WTC11 (cell line): ENCODE results near the gene ENAM. TPM values are rescaled to one million over a fixed set of nuclear protein-coding genes. Genes with fewer than 3 reads are reported as not detected.

Experiments used
- ATAC-seq: fragments of 200-7000 bp; cut with Tn5 transposase; 2 replicates; pipeline ENCODE4 v1.10.0; 2021; ENCODE audit warnings: mild to moderate bottlenecking, moderate library complexity
- CTCF ChIA-PET: fragments of 300-600 bp; sonication (Branson Sonifier 250); formaldehyde crosslinking; loops from one replicate; lab custom pipeline; 2021; ENCODE audit warnings: antibody characterized with exemption; lab: Charles Lee
- POLR2A ChIA-PET: fragments of 350-600 bp; sonication (Branson Sonifier 250); formaldehyde crosslinking; loops from one replicate; lab custom pipeline; 2021; ENCODE audit warnings: antibody characterized with exemption; lab: Charles Lee
- DNase-seq: peaks from one replicate; pipeline ENCODE4 v3.0.0; 2021; ENCODE audit warnings: low spot score
- H3K27ac Mint-ChIP-seq: 2 replicates; pipeline ENCODE4 v1.8.0; 2021; ENCODE audit warnings: mixed read lengths
- H3K27me3 Mint-ChIP-seq: 2 replicates; pipeline ENCODE4 v1.8.0; 2021; ENCODE audit warnings: low read depth, mild to moderate bottlenecking, moderate library complexity, mixed read lengths
- H3K36me3 Mint-ChIP-seq: 2 replicates; pipeline ENCODE4 v1.8.0; 2021; ENCODE audit warnings: mixed read lengths
- H3K4me1 Mint-ChIP-seq: 2 replicates; pipeline ENCODE4 v1.8.0; 2022; ENCODE audit warnings: mixed read lengths
- H3K4me3 Mint-ChIP-seq: 2 replicates; pipeline ENCODE4 v1.8.0; 2021; ENCODE audit warnings: mild to moderate bottlenecking, moderate library complexity, mixed read lengths
- H3K9me3 Mint-ChIP-seq: 2 replicates; pipeline ENCODE4 v1.8.0; 2021; ENCODE audit warnings: mixed read lengths
- ATF1 ChIP-seq: sonication (generic); formaldehyde crosslinking; IDR thresholded peaks from 2 replicates; pipeline ENCODE4 v1.8.1; 2023; ENCODE audit warnings: mild to moderate bottlenecking, moderate library complexity, missing genetic modification reagents
- ESRRA ChIP-seq: sonication (generic); formaldehyde crosslinking; IDR thresholded peaks from 2 replicates; pipeline ENCODE4 v1.8.1; 2022; ENCODE audit warnings: mild to moderate bottlenecking, missing genetic modification reagents, borderline replicate concordance
- HMGXB4 ChIP-seq: sonication (generic); formaldehyde crosslinking; IDR thresholded peaks from 2 replicates; pipeline ENCODE4 v1.8.1; 2023; ENCODE audit warnings: mild to moderate bottlenecking, moderate library complexity, missing genetic modification reagents
- JAZF1 ChIP-seq: fragments of 250-450 bp; sonication (Bioruptor Pico); IDR thresholded peaks from 2 replicates; pipeline ENCODE4 v1.9.0; 2021; ENCODE audit warnings: moderate library complexity, mild to moderate bottlenecking, inconsistent platforms
- MYBL2 ChIP-seq: sonication (generic); formaldehyde crosslinking; IDR thresholded peaks from 2 replicates; pipeline ENCODE4 v1.8.1; 2023; ENCODE audit warnings: mild to moderate bottlenecking, moderate library complexity, missing genetic modification reagents
- STAT6 ChIP-seq: sonication (generic); formaldehyde crosslinking; conservative IDR thresholded peaks from 2 replicates; pipeline ENCODE4 v1.8.1; 2023; ENCODE audit warnings: mild to moderate bottlenecking, low read depth, missing genetic modification reagents, moderate library complexity
- ZNF396 ChIP-seq: fragments of 250-450 bp; sonication (Bioruptor Pico); IDR thresholded peaks from 2 replicates; pipeline ENCODE4 v1.8.0; 2021; ENCODE audit warnings: mild to moderate bottlenecking, moderate library complexity, borderline replicate concordance
- total RNA-seq: library from RNA; stranded (reverse); gene quantifications from 3 replicates; pipeline ENCODE4 v1.2.3, GENCODE V29; 2021
- TF ChIP-seq, protein P1 (sequence below): sonication (generic); formaldehyde crosslinking; IDR thresholded peaks from 2 replicates; pipeline ENCODE4 v1.8.0; 2023; ENCODE audit warnings: missing genetic modification reagents, mild to moderate bottlenecking, borderline replicate concordance
- TF ChIP-seq, protein P2 (sequence below): fragments of 250-450 bp; sonication (Bioruptor Pico); IDR thresholded peaks from 2 replicates; pipeline ENCODE4 v1.9.0; 2021; ENCODE audit warnings: mild to moderate bottlenecking
- TF ChIP-seq, protein P3 (sequence below): sonication (generic); formaldehyde crosslinking; IDR thresholded peaks from 2 replicates; pipeline ENCODE4 v1.8.1; 2022; ENCODE audit warnings: low read depth, mild to moderate bottlenecking, moderate library complexity, missing genetic modification reagents, borderline replicate concordance

ENAM gene
- total RNA-seq, 1 experiment from 2014 or later: not detected

DNA sequence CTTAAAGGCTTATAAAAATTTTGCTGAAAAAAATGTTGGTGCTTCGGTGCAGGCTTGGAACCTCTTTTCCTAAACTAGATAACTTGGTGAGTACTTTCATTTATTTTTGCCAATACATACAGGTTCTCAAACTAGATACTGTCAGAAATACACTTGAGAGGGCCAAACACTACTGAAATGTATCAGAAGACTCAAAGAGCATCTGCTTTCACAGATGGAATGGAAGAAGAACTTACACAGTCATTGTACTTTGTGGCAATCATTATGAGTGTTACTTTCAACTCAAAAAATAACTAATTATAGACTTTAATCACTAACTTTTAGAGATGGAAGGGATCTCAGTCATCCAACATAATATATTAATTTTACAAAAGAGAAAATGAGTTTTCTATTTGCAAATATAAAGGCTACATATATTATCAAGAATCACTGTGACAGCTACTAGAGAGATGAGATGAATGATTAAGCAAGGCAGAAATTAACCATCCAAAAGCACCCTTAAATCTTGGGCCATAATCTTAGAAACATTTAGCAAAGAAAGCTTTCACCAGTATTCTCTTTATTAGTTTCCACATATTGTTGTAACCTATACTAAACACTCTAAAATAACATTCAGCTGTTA, 1.0 kb downstream of the ENAM start (continued):
- no peak for TF ChIP-seq STAT6 (CRISPR knock-in tag)

DNA sequence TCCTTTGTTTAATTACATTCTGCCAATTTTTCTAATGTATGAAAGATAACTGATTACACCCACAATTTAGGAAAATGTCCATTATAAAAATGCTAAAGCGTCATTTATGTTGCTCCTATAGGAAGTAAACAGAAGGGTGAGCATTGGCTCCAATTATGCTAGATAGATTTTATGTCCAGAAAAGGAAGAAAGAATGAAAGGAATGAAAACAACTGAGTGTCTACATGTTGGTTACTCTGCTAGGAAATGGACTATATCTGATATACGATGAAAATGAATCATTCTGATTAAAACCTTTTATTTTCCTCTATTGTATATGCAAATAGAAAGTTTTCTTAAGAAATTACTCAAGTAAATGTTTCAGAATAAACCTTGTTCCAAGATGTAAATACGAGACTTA, 1.6 kb downstream of the ENAM start:
- ChIA-PET POLR2A (no interaction called here), CTCF (no interaction called here)
- Mint-ChIP-seq H3K27ac (no peak overlapping the region), H3K4me1 (no peaks in the 10 kb centered on the region), H3K36me3 (no peaks in the 10 kb centered on the region), H3K4me3 (no peak overlapping the region), H3K27me3 (no peaks in the 10 kb centered on the region), H3K9me3 (no peaks in the 10 kb centered on the region)
- DNase-seq: no peak
- TF ChIP-seq MYBL2 (no peak), ZNF396 (CRISPR knock-in tag) (no peak), ATF1 (CRISPR knock-in tag) (no peak), ESRRA (CRISPR knock-in tag) (no peak), HMGXB4 (CRISPR knock-in tag) (no peak), JAZF1 (no peak)
- TF ChIP-seq, protein P1, sequence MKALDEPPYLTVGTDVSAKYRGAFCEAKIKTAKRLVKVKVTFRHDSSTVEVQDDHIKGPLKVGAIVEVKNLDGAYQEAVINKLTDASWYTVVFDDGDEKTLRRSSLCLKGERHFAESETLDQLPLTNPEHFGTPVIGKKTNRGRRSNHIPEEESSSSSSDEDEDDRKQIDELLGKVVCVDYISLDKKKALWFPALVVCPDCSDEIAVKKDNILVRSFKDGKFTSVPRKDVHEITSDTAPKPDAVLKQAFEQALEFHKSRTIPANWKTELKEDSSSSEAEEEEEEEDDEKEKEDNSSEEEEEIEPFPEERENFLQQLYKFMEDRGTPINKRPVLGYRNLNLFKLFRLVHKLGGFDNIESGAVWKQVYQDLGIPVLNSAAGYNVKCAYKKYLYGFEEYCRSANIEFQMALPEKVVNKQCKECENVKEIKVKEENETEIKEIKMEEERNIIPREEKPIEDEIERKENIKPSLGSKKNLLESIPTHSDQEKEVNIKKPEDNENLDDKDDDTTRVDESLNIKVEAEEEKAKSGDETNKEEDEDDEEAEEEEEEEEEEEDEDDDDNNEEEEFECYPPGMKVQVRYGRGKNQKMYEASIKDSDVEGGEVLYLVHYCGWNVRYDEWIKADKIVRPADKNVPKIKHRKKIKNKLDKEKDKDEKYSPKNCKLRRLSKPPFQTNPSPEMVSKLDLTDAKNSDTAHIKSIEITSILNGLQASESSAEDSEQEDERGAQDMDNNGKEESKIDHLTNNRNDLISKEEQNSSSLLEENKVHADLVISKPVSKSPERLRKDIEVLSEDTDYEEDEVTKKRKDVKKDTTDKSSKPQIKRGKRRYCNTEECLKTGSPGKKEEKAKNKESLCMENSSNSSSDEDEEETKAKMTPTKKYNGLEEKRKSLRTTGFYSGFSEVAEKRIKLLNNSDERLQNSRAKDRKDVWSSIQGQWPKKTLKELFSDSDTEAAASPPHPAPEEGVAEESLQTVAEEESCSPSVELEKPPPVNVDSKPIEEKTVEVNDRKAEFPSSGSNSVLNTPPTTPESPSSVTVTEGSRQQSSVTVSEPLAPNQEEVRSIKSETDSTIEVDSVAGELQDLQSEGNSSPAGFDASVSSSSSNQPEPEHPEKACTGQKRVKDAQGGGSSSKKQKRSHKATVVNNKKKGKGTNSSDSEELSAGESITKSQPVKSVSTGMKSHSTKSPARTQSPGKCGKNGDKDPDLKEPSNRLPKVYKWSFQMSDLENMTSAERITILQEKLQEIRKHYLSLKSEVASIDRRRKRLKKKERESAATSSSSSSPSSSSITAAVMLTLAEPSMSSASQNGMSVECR (CRISPR knock-in tag): no peak
- TF ChIP-seq, protein P2, sequence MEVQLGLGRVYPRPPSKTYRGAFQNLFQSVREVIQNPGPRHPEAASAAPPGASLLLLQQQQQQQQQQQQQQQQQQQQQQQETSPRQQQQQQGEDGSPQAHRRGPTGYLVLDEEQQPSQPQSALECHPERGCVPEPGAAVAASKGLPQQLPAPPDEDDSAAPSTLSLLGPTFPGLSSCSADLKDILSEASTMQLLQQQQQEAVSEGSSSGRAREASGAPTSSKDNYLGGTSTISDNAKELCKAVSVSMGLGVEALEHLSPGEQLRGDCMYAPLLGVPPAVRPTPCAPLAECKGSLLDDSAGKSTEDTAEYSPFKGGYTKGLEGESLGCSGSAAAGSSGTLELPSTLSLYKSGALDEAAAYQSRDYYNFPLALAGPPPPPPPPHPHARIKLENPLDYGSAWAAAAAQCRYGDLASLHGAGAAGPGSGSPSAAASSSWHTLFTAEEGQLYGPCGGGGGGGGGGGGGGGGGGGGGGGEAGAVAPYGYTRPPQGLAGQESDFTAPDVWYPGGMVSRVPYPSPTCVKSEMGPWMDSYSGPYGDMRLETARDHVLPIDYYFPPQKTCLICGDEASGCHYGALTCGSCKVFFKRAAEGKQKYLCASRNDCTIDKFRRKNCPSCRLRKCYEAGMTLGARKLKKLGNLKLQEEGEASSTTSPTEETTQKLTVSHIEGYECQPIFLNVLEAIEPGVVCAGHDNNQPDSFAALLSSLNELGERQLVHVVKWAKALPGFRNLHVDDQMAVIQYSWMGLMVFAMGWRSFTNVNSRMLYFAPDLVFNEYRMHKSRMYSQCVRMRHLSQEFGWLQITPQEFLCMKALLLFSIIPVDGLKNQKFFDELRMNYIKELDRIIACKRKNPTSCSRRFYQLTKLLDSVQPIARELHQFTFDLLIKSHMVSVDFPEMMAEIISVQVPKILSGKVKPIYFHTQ (CRISPR knock-in tag): no peak
- TF ChIP-seq, protein P3, sequence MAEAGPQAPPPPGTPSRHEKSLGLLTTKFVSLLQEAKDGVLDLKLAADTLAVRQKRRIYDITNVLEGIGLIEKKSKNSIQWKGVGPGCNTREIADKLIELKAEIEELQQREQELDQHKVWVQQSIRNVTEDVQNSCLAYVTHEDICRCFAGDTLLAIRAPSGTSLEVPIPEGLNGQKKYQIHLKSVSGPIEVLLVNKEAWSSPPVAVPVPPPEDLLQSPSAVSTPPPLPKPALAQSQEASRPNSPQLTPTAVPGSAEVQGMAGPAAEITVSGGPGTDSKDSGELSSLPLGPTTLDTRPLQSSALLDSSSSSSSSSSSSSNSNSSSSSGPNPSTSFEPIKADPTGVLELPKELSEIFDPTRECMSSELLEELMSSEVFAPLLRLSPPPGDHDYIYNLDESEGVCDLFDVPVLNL (CRISPR knock-in tag): no peak
- ATAC-seq: no peak
